Measurements from ENCODE around the gene ADAM12.
"Not testable (repeated sequence)": the region's sequence is repeated elsewhere in the genome, so short reads cannot be mapped to it uniquely, and the experiment has no call there.

The ADAM12 gene

GRCh38 chr10:126262233-126262838, 125.9 kb downstream of the ADAM12 start:
- DNase-seq (ENCODE audit: low read depth), result no peak

- no peak for DNase-seq (ENCODE audit: low read depth)
Measured at GRCh38 chr10:126259760-126260479, 128.4 kb downstream of the ADAM12 start.

- DNase-seq (ENCODE audit: low read depth), result no peak
Measured at GRCh38 chr10:126256864-126257263, 131.4 kb downstream of the ADAM12 start.

GRCh38 chr10:126255313-126255712, 133.0 kb downstream of the ADAM12 start:
- no peak for DNase-seq (ENCODE audit: low read depth)

- no peak for DNase-seq (ENCODE audit: low read depth)
Measured at GRCh38 chr10:126253611-126253998, 134.7 kb downstream of the ADAM12 start.

GRCh38 chr10:126252884-126253610, 135.2 kb downstream of the ADAM12 start:
- DNase-seq (ENCODE audit: low read depth), result no peak

GRCh38 chr10:126251778-126252407, 136.4 kb downstream of the ADAM12 start:
- no peak for DNase-seq (ENCODE audit: low read depth)

- no peak for DNase-seq (ENCODE audit: low read depth)
Measured at GRCh38 chr10:126250527-126251310, 137.6 kb downstream of the ADAM12 start.

- DNase-seq (ENCODE audit: low read depth), result no peak
Measured at GRCh38 chr10:126250045-126250444, 138.2 kb downstream of the ADAM12 start.

- no peak for DNase-seq (ENCODE audit: low read depth)
Measured at GRCh38 chr10:126247446-126247975, 140.8 kb downstream of the ADAM12 start.

GRCh38 chr10:126246396-126246795, 141.9 kb downstream of the ADAM12 start:
- not testable (repeated sequence) for DNase-seq (ENCODE audit: low read depth)

- no peak for DNase-seq (ENCODE audit: low read depth)
Measured at GRCh38 chr10:126245501-126245900, 142.8 kb downstream of the ADAM12 start.

GRCh38 chr10:126243971-126244370, 144.3 kb downstream of the ADAM12 start:
- no peak for DNase-seq (ENCODE audit: low read depth)

- no peak for DNase-seq (ENCODE audit: low read depth)
Measured at GRCh38 chr10:126243306-126243705, 145.0 kb downstream of the ADAM12 start.

- no peak for DNase-seq (ENCODE audit: low read depth)
Measured at GRCh38 chr10:126242397-126243260, 145.6 kb downstream of the ADAM12 start.

- no peak for DNase-seq (ENCODE audit: low read depth)
Measured at GRCh38 chr10:126240483-126240882, 147.8 kb downstream of the ADAM12 start.

- no peak for DNase-seq (ENCODE audit: low read depth)
Measured at GRCh38 chr10:126239844-126240243, 148.4 kb downstream of the ADAM12 start.

- DNase-seq (ENCODE audit: low read depth), result no peak
Measured at GRCh38 chr10:126235979-126236851, 152.1 kb downstream of the ADAM12 start.
